HG03039 (cell line): ENCODE results near the gene DCC.

Source experiments
- ATAC-seq: cut with Tn5 transposase; IDR thresholded peaks from one replicate; pipeline ENCODE4 v1.9.1; 2021; ENCODE audit warnings: mild to moderate bottlenecking, moderate library complexity; ENCODE audit not compliant: unreplicated experiment

Gene DCC

GRCh38 chr18:52422985-52423601 lies 83.1 kb downstream of the DCC start:
- ATAC-seq, result no peak

GRCh38 chr18:52426041-52426440 lies 86.0 kb downstream of the DCC start:
- ATAC-seq, result no peak

GRCh38 chr18:52426462-52426861 lies 86.5 kb downstream of the DCC start:
- no peak for ATAC-seq

GRCh38 chr18:52427521-52428175 lies 87.7 kb downstream of the DCC start:
- ATAC-seq, result no peak

- no peak for ATAC-seq
Observed at GRCh38 chr18:52431683-52432082, 91.7 kb downstream of the DCC start.

GRCh38 chr18:52433797-52434196 lies 93.8 kb downstream of the DCC start:
- no peak for ATAC-seq

- no peak for ATAC-seq
Observed at GRCh38 chr18:52435301-52435700, 95.3 kb downstream of the DCC start.

GRCh38 chr18:52437161-52437560 lies 97.2 kb downstream of the DCC start:
- ATAC-seq, result no peak

GRCh38 chr18:52439457-52439856 lies 99.5 kb downstream of the DCC start:
- ATAC-seq, result no peak

GRCh38 chr18:52441794-52442193 lies 101.8 kb downstream of the DCC start:
- no peak for ATAC-seq

GRCh38 chr18:52442686-52443085 lies 102.7 kb downstream of the DCC start:
- no peak for ATAC-seq

- no peak for ATAC-seq
Observed at GRCh38 chr18:52451256-52451655, 111.3 kb downstream of the DCC start.

- ATAC-seq, result no peak
Observed at GRCh38 chr18:52451851-52452250, 111.9 kb downstream of the DCC start.

- ATAC-seq, result no peak
Observed at GRCh38 chr18:52452427-52452826, 112.4 kb downstream of the DCC start.

GRCh38 chr18:52459890-52460289 lies 119.9 kb downstream of the DCC start:
- ATAC-seq, result no peak

- no peak for ATAC-seq
Observed at GRCh38 chr18:52462853-52463252, 122.9 kb downstream of the DCC start.

GRCh38 chr18:52465391-52465790 lies 125.4 kb downstream of the DCC start:
- ATAC-seq, result no peak

GRCh38 chr18:52468496-52468895 lies 128.5 kb downstream of the DCC start:
- ATAC-seq, result no peak

- no peak for ATAC-seq
Observed at GRCh38 chr18:52475325-52475724, 135.3 kb downstream of the DCC start.

GRCh38 chr18:52481116-52481515 lies 141.1 kb downstream of the DCC start:
- ATAC-seq, result no peak

GRCh38 chr18:52484977-52485376 lies 145.0 kb downstream of the DCC start:
- ATAC-seq, result no peak

- no peak for ATAC-seq
Observed at GRCh38 chr18:52486052-52486451, 146.1 kb downstream of the DCC start.
